Ishikawa (cell line): ENCODE measurements around the gene NLRC5.

Source experiments
- CEBPB ChIP-seq: IDR thresholded peaks from 2 replicates; pipeline ENCODE4 v1.6.1; 2012
- EGR1 ChIP-seq: IDR thresholded peaks from 2 replicates; pipeline ENCODE4 v1.6.1; 2012
- EP300 ChIP-seq: IDR thresholded peaks from 2 replicates; pipeline ENCODE4 v1.6.1; 2012; ENCODE audit warnings: borderline replicate concordance
- FOXM1 ChIP-seq: IDR thresholded peaks from 2 replicates; pipeline ENCODE4 v1.6.1; 2012; ENCODE audit warnings: low read depth, borderline replicate concordance
- MAX ChIP-seq: IDR thresholded peaks from 2 replicates; pipeline ENCODE4 v1.6.1; 2012
- NFIC ChIP-seq: IDR thresholded peaks from 2 replicates; pipeline ENCODE4 v1.6.1; 2012
- RAD21 ChIP-seq: IDR thresholded peaks from 2 replicates; pipeline ENCODE4 v1.6.1; 2012; ENCODE audit warnings: low read depth
- REST ChIP-seq: IDR thresholded peaks from 2 replicates; pipeline ENCODE4 v1.6.1; 2012; ENCODE audit warnings: low read depth, mild to moderate bottlenecking
- TAF1 ChIP-seq: IDR thresholded peaks from 2 replicates; pipeline ENCODE4 v1.6.1; 2012; ENCODE audit warnings: low read depth, mild to moderate bottlenecking
- TCF12 ChIP-seq: IDR thresholded peaks from 2 replicates; pipeline ENCODE4 v1.6.1; 2012; ENCODE audit warnings: low read depth
- TEAD4 ChIP-seq: IDR thresholded peaks from 2 replicates; pipeline ENCODE4 v1.6.1; 2012
- USF1 ChIP-seq: IDR thresholded peaks from 2 replicates; pipeline ENCODE4 v1.6.1; 2012
- YY1 ChIP-seq: IDR thresholded peaks from 2 replicates; pipeline ENCODE4 v1.6.1; 2012; ENCODE audit warnings: low read depth
- ZBTB7A ChIP-seq: IDR thresholded peaks from 2 replicates; pipeline ENCODE4 v1.6.1; 2012; ENCODE audit warnings: low read depth

NLRC5 gene

GRCh38 chr16:57022445-57022844 is 33.1 kb downstream of the NLRC5 start:
- TF ChIP-seq TAF1 (no peak), TEAD4 (no peak), EP300 (no peak), FOXM1 (no peak), YY1 (no peak), REST (no peak), MAX (no peak), USF1 (no peak), NFIC (no peak), RAD21 (no peak), TCF12 (no peak), EGR1 (no peak)

- TF ChIP-seq YY1 (no peak), TAF1 (no peak), MAX (no peak), RAD21 (no peak), NFIC (no peak), CEBPB (no peak), REST (no peak)
These were observed 34.3 kb downstream of the NLRC5 start for GRCh38 chr16:57023541-57024249.

GRCh38 chr16:57024894-57025680 is 35.7 kb downstream of the NLRC5 start:
- TF ChIP-seq TCF12 = no peak
- no peak for TF ChIP-seq REST
- TF ChIP-seq MAX = no peak
- no peak for TF ChIP-seq EGR1
- TF ChIP-seq RAD21 = no peak

- TF ChIP-seq RAD21 = no peak
- TF ChIP-seq USF1 = no peak
- TF ChIP-seq ZBTB7A = no peak
- TF ChIP-seq TCF12 = no peak
- TF ChIP-seq YY1 = no peak
- TF ChIP-seq TAF1 = no peak
These were observed 36.8 kb downstream of the NLRC5 start for GRCh38 chr16:57025941-57026777.
